Stomach (tissue), 4 donors: ENCODE data around the gene BLCAP.
"Not testable (repeated sequence)": the region's sequence is repeated elsewhere in the genome, so short reads cannot be mapped to it uniquely, and the experiment has no call there.

Source experiments
- EP300 ChIP-seq: sonication (generic); formaldehyde crosslinking; IDR thresholded peaks from one replicate; pipeline ENCODE4 v1.6.1; 2017; ENCODE audit warnings: antibody characterized with exemption
- POLR2A ChIP-seq, 4 donors: fragments of 450-650 bp; IDR thresholded peaks; one replicate each; pipeline ENCODE4 v1.6.1; 2016; ENCODE audit warnings: antibody characterized with exemption in 4 of 4, control low read depth in 2 of 4, mild to moderate bottlenecking in 1 of 4, moderate library complexity in 1 of 4
- POLR2AphosphoS5 ChIP-seq, 3 donors: sonication (generic); formaldehyde crosslinking; IDR thresholded peaks; one replicate each; pipeline ENCODE4 v1.6.1; 2016; ENCODE audit warnings: antibody characterized with exemption in 3 of 3
- TF ChIP-seq, protein P1 (sequence below), 7 experiments: fragments of 450-650 bp in 4 of 7; fragments of 200-600 bp in 3 of 7; sonication (generic) in 3 of 7; IDR thresholded peaks; one replicate each; pipeline ENCODE4 v1.5.1; 2016 to 2019; ENCODE audit warnings: antibody characterized with exemption in 7 of 7, control low read depth in 2 of 7, mild to moderate bottlenecking in 1 of 7

DNA sequence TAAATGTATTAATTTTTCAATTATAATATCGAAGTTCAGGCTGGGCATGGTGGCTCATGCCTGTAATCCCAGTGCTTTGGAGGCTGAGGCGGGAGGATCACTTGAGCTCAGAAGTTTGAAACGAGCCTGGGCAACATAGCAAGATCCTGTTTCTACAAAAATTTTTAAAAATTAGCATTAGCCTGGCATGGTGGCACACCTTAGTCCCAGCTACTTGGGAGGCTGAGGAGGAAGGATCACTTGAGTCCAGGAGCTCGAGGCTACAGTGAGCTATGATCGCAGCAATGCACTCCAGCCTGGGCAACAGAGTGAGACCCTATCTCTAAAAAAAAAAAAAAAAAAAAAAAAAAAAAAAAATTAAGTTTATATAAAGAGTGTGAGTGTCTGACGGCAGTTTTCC is 55.2 kb downstream of the BLCAP start:
- TF ChIP-seq, protein P1, sequence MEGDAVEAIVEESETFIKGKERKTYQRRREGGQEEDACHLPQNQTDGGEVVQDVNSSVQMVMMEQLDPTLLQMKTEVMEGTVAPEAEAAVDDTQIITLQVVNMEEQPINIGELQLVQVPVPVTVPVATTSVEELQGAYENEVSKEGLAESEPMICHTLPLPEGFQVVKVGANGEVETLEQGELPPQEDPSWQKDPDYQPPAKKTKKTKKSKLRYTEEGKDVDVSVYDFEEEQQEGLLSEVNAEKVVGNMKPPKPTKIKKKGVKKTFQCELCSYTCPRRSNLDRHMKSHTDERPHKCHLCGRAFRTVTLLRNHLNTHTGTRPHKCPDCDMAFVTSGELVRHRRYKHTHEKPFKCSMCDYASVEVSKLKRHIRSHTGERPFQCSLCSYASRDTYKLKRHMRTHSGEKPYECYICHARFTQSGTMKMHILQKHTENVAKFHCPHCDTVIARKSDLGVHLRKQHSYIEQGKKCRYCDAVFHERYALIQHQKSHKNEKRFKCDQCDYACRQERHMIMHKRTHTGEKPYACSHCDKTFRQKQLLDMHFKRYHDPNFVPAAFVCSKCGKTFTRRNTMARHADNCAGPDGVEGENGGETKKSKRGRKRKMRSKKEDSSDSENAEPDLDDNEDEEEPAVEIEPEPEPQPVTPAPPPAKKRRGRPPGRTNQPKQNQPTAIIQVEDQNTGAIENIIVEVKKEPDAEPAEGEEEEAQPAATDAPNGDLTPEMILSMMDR (IDR thresholded peaks at IDR 0.05), result not testable (repeated sequence)
- TF ChIP-seq EP300; POLR2AphosphoS5 (IDR thresholded peaks at IDR 0.05); POLR2A (IDR thresholded peaks at IDR 0.05): not testable (repeated sequence)
